Testis (tissue), 2 donors: ENCODE data around the gene GSTT4.

Experiments used
- CTCF ChIP-seq, 3 experiments: fragments of 450-650 bp in 2 of 3; fragments of 200-600 bp in 1 of 3; sonication (generic) in 1 of 3; IDR thresholded peaks; one replicate each; pipeline ENCODE4 v1.5.1; 2016 to 2019; ENCODE audit warnings: antibody characterized with exemption in 3 of 3, mild to moderate bottlenecking in 2 of 3, moderate library complexity in 1 of 3
- POLR2A ChIP-seq: fragments of 450-650 bp; IDR thresholded peaks from one replicate; pipeline ENCODE4 v1.6.1; 2017; ENCODE audit warnings: antibody characterized with exemption, mild to moderate bottlenecking, moderate library complexity

GRCh38 chr22:24039046-24039445 is 33.8 kb upstream of the GSTT4 start:
- TF ChIP-seq CTCF (IDR thresholded peaks at IDR 0.05) = no peak
- no peak for TF ChIP-seq POLR2A
